K562 (cell line): Measurements from ENCODE around the gene ACTL8. TPM values are rescaled to one million over a fixed set of nuclear protein-coding genes. Genes with fewer than 3 reads are reported as not detected.

ENCODE experiments used
- CC2D1A ChIP-seq: fragments of 450-650 bp; IDR thresholded peaks from 2 replicates; pipeline ENCODE4 v1.6.1; 2017; ENCODE audit warnings: mild to moderate bottlenecking
- CSDE1 ChIP-seq, 2 experiments: fragments of 450-650 bp; IDR thresholded peaks; 2 replicates each; pipeline ENCODE4 v1.6.1; 2016; ENCODE audit warnings: mild to moderate bottlenecking in 1 of 2
- CTCFL ChIP-seq: IDR thresholded peaks from 2 replicates; pipeline ENCODE4 v1.6.1; 2011; ENCODE audit warnings: borderline replicate concordance, low read depth, mild to moderate bottlenecking, moderate library complexity, low read length; ENCODE audit not compliant: insufficient read depth, poor library complexity, severe bottlenecking
- DMBX1 ChIP-seq: fragments of 250-450 bp; sonication (Bioruptor Pico); IDR thresholded peaks from 2 replicates; pipeline ENCODE4 v1.8.0; 2022; ENCODE audit warnings: inconsistent platforms, mild to moderate bottlenecking, moderate library complexity, borderline replicate concordance
- GABPA ChIP-seq: fragments of 200-800 bp; sonication (Bioruptor generic); conservative IDR thresholded peaks from 2 replicates; pipeline ENCODE4 v1.6.1; 2016; ENCODE audit warnings: low read depth, missing genetic modification characterization, missing compliant biosample characterization
- GABPB2 ChIP-seq: fragments of 250-450 bp; sonication (Bioruptor Pico); conservative IDR thresholded peaks from 2 replicates; pipeline ENCODE4 v1.5.1; 2021; ENCODE audit warnings: mild to moderate bottlenecking
- HMG20A ChIP-seq: fragments of 450-650 bp; formaldehyde crosslinking; conservative IDR thresholded peaks from 2 replicates; pipeline ENCODE4 v1.4.0; 2020; ENCODE audit warnings: mild to moderate bottlenecking, mixed read lengths
- HSF4 ChIP-seq: fragments of 250-450 bp; sonication (Bioruptor Pico); IDR thresholded peaks from 2 replicates; pipeline ENCODE4 v2.1.2; 2022; ENCODE audit warnings: mild to moderate bottlenecking, moderate library complexity, borderline replicate concordance
- KAT2B ChIP-seq: IDR thresholded peaks from one replicate; pipeline ENCODE4 v1.6.1; 2012; ENCODE audit warnings: low read depth, mild to moderate bottlenecking, control low read depth, inconsistent platforms, low read length, moderate library complexity
- MAZ ChIP-seq, 2 experiments: fragments of 450-650 bp in 1 of 2; sonication (generic) in 1 of 2; formaldehyde crosslinking; IDR thresholded peaks in 1 of 2; conservative IDR thresholded peaks in 1 of 2; 2 replicates each; pipeline versions ENCODE4 v1.4.0 to v1.5.0; 2020; ENCODE audit warnings: mild to moderate bottlenecking in 1 of 2, missing genetic modification reagents in 1 of 2
- PHB ChIP-seq: fragments of 250-450 bp; sonication (Bioruptor Pico); IDR thresholded peaks from 2 replicates; pipeline ENCODE4 v1.5.0; 2021
- RFX7 ChIP-seq: fragments of 250-450 bp; sonication (Bioruptor Pico); IDR thresholded peaks from 2 replicates; pipeline ENCODE4 v1.5.1; 2021; ENCODE audit warnings: mild to moderate bottlenecking
- SFPQ ChIP-seq: fragments of 200-400 bp; formaldehyde crosslinking; IDR thresholded peaks from 2 replicates; pipeline ENCODE4 v1.6.1; 2017; ENCODE audit warnings: mild to moderate bottlenecking, low read depth, low read length, moderate library complexity
- SNRNP70 ChIP-seq: fragments of 200-400 bp; formaldehyde crosslinking; optimal IDR thresholded peaks from 2 replicates; pipeline ENCODE3; 2017; ENCODE audit warnings: low read depth, low read length
- SRSF9 ChIP-seq: fragments of 200-400 bp; formaldehyde crosslinking; IDR thresholded peaks from 2 replicates; pipeline ENCODE4 v1.6.1; 2017; ENCODE audit warnings: low read depth, low read length, borderline replicate concordance
- TAF9B ChIP-seq: fragments of 450-650 bp; IDR thresholded peaks from 2 replicates; pipeline ENCODE4 v1.6.1; 2018; ENCODE audit warnings: mild to moderate bottlenecking; ENCODE audit not compliant: partially characterized antibody
- TCF3 ChIP-seq: sonication (generic); formaldehyde crosslinking; IDR thresholded peaks from 2 replicates; pipeline ENCODE4 v1.4.0; 2020; ENCODE audit warnings: mild to moderate bottlenecking, missing genetic modification reagents
- THRAP3 ChIP-seq: fragments of 450-650 bp; IDR thresholded peaks from 2 replicates; pipeline ENCODE4 v1.6.1; 2016; ENCODE audit warnings: mild to moderate bottlenecking, inconsistent platforms, borderline replicate concordance
- ZNF239 ChIP-seq: fragments of 250-450 bp; sonication (Bioruptor Pico); IDR thresholded peaks from 2 replicates; pipeline ENCODE4 v1.4.0; 2020; ENCODE audit warnings: mild to moderate bottlenecking
- polyA plus RNA-seq, 8 experiments: library from polyadenylated mRNA; depleted of rRNA in 4 of 8; stranded (reverse) in 5 of 8; unstranded in 3 of 8; fragments of >200 nt; fragmentation: Nextera tagmentation in 2 of 8; fragmentation: Illumina TruSeq in 1 of 8; extraction: Ambion mirVana in 2 of 8; extraction: Trizol in 1 of 8; gene quantifications; 2 replicates each; pipeline versions ENCODE4 v1.2.1 to v1.2.3, GENCODE V29; 2011 to 2014; ENCODE audit warnings: inconsistent platforms in 1 of 8, missing spikeins in 1 of 8
- total RNA-seq, 7 experiments: library from RNA; depleted of rRNA in 6 of 7; stranded (reverse); fragments of >200 nt in 6 of 7; fragmentation: Illumina TruSeq in 2 of 7; extraction: Trizol in 2 of 7; gene quantifications; 2 replicates each; pipeline versions ENCODE4 v1.2.1 to v1.2.3, GENCODE V29; 2011 to 2021; ENCODE audit warnings: low replicate concordance in 1 of 7
- TF ChIP-seq, protein P1 (sequence below): sonication (generic); formaldehyde crosslinking; IDR thresholded peaks from 2 replicates; pipeline ENCODE4 v1.9.0; 2022; ENCODE audit warnings: mild to moderate bottlenecking, missing genetic modification reagents
- TF ChIP-seq, protein P2 (sequence below), 3 experiments: fragments of 200-800 bp in 1 of 3; fragments of 250-450 bp in 1 of 3; fragments of 450-650 bp in 1 of 3; sonication (Bioruptor Pico) in 1 of 3; sonication (Bioruptor generic) in 1 of 3; formaldehyde crosslinking in 1 of 3; IDR thresholded peaks; 2 replicates each; pipeline versions ENCODE4 v1.6.1 to v1.8.0; 2016 to 2022; ENCODE audit warnings: mild to moderate bottlenecking in 2 of 3, missing genetic modification characterization in 2 of 3, missing compliant biosample characterization in 1 of 3, moderate library complexity in 1 of 3

ACTL8 gene
- total and polyA plus RNA-seq, 9 of the 15 experiments (the other 6 are each of a cell fraction or from before 2014, with no cell fraction given): 0.30 to 3.3 (median 1.6) TPM

DNA sequence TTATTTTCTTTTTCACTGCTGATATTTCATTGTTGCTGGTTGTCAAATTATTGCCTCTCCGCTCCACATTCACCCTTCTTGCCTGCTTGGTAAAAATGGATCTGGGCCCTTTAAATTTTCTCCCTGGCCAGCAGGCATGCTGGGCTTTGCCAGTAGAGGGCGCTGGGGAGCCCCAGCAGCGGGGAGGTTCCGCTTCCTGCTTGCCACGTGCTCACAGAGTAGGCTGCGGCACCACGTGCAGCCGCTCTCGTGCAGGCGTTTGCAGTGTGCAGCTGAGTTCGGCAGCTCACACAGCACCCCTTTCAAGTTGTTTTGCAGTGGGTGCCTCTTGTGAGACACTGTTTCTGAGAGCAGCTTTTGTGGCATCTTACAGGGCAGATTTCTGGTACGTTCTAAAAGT is at the start of gene ACTL8 (continued):
- TF ChIP-seq HSF4 (CRISPR knock-in tag) (no peak), CSDE1 (IDR thresholded peaks at IDR 0.05) (no peak), SFPQ (no peak), KAT2B (no peak), SRSF9 (no peak), ZNF239 (no peak), GABPB2 (no peak), CC2D1A (no peak), PHB (CRISPR knock-in tag) (no peak), CTCFL (peak; percentile 52), GABPA (tag) (peak; percentile 64), TAF9B (no peak), HMG20A (CRISPR knock-in tag) (no peak), TCF3 (no peak), DMBX1 (CRISPR knock-in tag) (no peak), SNRNP70 (no peak), RFX7 (CRISPR knock-in tag) (no peak), MAZ (CRISPR knock-in tag; conservative IDR thresholded peaks at IDR 0.05 in 1 of 2, IDR thresholded peaks at IDR 0.05 in 1 of 2) (no peak), THRAP3 (no peak)
- TF ChIP-seq, protein P1, sequence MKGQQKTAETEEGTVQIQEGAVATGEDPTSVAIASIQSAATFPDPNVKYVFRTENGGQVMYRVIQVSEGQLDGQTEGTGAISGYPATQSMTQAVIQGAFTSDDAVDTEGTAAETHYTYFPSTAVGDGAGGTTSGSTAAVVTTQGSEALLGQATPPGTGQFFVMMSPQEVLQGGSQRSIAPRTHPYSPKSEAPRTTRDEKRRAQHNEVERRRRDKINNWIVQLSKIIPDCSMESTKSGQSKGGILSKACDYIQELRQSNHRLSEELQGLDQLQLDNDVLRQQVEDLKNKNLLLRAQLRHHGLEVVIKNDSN (CRISPR knock-in tag): peak; percentile 82
- TF ChIP-seq, protein P2, sequence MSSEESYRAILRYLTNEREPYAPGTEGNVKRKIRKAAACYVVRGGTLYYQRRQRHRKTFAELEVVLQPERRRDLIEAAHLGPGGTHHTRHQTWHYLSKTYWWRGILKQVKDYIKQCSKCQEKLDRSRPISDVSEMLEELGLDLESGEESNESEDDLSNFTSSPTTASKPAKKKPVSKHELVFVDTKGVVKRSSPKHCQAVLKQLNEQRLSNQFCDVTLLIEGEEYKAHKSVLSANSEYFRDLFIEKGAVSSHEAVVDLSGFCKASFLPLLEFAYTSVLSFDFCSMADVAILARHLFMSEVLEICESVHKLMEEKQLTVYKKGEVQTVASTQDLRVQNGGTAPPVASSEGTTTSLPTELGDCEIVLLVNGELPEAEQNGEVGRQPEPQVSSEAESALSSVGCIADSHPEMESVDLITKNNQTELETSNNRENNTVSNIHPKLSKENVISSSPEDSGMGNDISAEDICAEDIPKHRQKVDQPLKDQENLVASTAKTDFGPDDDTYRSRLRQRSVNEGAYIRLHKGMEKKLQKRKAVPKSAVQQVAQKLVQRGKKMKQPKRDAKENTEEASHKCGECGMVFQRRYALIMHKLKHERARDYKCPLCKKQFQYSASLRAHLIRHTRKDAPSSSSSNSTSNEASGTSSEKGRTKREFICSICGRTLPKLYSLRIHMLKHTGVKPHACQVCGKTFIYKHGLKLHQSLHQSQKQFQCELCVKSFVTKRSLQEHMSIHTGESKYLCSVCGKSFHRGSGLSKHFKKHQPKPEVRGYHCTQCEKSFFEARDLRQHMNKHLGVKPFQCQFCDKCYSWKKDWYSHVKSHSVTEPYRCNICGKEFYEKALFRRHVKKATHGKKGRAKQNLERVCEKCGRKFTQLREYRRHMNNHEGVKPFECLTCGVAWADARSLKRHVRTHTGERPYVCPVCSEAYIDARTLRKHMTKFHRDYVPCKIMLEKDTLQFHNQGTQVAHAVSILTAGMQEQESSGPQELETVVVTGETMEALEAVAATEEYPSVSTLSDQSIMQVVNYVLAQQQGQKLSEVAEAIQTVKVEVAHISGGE (CRISPR knock-in tag; IDR thresholded peaks at IDR 0.05): no peak
